Colon (tissue), 2 donors: Measurements from ENCODE around the gene UBE3B.

Experiments used
- FAIRE-seq: peaks from 2 replicates; lab custom pipeline; 2012; peaks lifted over from hg19 to GRCh38; lab: Jason Lieb, UNC
- donor health status: control.
- donor health status: control.

The UBE3B gene

DNA sequence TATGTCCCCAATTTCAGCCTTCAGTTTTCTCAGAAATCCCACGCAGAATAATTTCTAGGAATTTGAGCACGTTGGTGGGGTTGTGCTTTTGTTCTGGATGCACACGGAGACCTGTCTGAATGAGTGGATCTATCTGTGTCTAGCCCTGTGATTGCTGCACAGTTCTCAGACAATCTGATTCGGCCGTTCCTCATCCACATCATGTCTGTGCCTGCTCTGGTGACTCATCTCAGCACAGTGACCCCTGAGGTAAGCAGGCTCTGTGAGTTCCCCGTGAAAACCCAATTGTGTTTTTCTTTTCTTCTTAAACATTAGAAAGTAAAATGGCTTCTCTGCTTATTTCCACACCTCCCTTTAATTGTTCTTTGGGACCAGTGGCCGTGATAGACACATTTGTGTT, 20.2 kb downstream of the UBE3B start:
- no peak for FAIRE-seq

DNA sequence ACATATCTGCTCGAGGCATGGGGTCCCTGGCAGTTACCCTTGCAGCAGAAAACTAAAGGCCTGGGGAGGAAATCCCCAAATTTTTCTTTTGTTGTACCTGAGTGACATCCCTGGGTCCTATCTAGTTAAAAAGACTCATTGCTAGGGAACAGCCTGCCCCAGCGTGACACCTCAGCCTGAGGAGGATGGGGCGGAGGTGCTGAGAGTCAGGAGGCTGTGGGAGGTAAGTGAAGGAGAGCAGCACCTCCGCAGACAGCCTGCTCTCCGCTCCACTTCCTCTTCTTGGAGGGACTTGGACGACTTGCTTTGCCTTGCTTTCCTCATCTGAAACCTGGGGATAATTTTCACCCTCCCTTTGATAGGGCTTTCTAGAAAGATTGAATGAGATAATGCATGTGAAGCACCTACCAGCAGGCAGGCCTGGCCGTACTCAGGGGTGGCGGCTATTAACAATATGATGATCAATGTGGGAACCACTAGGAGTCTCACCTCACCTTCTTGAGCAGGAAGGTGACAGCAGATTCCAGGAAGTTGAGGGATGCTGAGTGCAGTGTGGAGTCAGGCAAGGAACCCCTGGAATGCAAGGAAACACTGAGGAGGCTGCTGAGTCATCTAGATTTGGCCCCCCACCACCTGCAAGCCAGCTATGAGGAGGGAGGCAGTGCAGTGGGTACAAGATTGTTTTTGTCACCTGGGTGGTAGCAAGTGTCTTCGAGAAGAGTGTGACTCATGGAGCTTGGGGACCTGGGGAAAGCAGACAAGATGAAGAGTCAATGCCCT, 23.2 kb downstream of the UBE3B start:
- no peak for FAIRE-seq

DNA sequence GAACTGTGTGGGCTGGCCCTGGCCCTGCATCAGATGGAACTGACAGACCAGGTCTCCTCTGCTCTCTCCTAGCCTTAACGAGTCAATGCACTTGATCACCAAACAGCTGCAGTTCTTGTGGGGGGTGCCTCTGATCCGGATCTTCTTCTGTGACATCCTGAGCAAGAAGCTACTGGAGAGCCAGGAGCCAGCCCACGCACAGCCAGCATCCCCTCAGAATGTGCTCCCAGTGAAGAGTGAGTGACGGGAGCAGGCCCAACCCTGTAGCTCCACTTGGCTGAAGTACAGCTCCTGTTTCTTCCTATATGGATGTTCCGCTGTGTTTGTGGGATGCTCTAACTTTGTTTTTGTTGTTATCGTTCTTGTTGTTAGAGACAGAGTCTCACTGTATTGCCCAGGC, 23.9 kb downstream of the UBE3B start:
- no peak for FAIRE-seq

DNA sequence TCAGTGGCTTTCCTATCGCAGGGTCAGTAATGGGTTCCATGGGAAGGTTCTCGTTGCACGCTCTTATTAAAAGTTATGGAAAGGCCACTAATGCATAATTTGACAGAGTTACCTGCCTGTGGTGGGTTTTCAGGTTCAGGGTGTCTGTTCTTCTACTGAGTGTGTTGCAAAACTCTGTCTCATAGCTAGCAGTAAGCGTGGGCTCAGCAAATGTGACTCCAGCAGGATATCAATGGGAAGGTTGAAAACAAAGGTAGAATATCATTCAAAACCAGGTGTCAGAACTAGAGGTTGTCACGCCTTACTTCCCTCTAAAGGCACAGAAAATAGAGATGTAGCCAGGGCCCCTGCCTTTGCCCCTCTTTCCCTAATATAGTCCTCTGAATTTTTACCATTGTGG, 24.9 kb downstream of the UBE3B start:
- no peak for FAIRE-seq

DNA sequence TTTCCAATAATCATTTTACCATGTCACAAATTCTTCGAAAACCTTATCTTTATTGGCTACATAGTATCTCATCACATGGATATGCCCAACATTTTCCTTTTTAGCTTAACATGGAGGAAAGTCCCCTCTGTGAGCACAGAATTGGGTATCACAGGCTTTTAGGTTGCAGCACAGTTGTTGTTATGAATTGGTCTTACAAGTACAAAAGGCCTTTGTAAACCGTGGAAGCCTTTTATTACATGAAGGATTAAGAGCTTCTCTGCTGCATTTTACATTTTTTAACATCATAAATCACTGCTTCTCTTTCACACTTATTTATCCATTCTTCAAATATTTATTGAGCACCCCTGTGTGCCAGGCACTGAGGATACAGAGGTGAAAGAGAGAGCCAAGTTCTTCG, 26.2 kb downstream of the UBE3B start:
- no peak for FAIRE-seq

DNA sequence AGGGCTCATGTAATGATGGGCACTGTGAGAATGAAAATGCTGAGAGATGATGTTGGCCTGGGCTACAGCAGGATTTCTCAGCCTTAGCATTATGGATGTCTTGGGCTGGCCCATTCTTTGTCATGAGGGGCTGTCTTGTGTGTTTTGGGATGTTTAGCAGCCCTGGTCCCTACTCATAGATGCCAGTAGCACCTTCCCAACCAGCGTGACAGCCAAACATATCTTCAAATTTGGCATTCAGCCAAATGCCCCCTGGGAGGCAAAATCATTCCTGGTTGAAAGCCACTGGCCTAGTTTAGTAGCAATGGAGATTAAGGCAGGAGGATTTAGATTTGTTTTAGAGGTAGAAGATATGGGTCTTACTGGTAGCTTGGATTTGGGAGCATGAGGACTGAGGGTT, 26.6 kb downstream of the UBE3B start:
- no peak for FAIRE-seq

DNA sequence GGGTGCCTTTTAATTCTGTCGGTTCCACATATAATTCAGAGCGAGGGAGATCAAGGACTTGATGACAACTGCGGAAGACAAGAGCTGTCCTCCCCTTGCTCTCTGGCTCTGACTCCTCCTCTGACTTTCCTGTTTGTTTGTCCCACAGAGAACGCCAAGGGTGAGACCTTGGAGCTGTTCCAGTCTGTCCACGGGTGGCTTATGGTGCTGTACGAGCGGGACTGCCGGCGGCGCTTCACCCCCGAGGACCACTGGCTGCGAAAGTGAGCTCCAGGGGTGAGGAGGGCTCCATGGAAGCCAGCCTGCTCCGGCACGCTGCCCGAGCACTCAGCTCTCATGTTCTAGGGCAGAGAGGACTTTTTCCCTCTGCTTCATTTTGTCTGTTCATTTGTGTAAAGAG, 32.8 kb downstream of the UBE3B start:
- no peak for FAIRE-seq

DNA sequence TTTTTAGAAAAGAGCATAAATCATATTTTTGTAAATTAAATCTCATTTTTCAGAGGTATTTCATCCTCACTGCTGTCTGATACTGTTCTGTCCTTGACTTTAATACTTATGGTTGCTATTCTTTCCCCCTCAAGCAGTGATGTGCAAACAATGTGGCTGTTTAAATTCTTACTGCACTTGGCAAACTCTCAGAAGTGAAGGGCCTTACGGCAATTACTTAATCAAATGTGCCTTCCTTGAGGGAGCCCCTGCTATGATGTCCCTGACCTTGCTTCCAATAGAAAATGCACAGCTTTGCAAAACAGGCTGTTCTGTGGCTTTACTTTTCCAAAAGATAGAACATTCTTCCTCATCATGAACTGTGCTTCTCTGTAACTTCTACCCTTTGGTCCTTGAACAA, 35.2 kb downstream of the UBE3B start:
- no peak for FAIRE-seq

DNA sequence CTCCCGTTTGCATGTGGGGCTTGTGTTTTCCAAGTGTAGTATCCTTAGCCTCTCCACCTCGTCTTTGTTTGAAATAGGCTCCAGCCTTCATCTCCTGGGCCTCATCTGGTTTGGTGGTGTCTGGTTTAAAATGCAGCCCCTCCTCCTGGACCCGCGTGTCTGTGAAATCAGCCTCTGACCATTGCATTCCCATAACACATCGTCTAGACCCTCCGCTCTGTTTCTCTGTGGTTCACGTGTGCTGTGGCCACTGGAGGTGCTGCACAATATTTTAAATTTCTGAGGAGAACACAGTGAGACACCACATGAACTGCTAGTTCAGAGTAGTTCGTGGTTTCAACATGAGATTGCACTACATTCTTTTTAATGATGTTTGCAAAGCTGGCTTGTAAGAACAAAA, 35.6 kb downstream of the UBE3B start:
- FAIRE-seq, result no peak

DNA sequence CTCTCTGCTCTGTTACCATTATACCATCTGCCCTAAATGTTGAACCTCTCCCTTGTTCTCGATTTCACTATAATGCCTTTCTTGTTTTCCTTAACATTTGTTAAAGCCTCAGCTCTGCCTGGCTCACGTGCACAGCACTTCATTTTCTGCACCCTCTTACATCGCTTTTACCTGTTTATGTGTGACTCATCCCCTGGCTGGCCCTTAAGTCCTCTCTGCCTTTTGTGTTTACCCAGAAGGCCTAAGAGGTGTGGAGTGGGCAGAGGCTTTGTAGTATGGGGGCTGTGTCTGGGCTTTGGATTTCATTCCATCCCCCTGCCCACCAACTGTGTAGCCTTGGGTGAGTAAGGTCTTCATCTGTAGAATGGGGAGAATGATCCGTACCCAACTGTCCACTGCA, 36.5 kb downstream of the UBE3B start:
- FAIRE-seq, result no peak

DNA sequence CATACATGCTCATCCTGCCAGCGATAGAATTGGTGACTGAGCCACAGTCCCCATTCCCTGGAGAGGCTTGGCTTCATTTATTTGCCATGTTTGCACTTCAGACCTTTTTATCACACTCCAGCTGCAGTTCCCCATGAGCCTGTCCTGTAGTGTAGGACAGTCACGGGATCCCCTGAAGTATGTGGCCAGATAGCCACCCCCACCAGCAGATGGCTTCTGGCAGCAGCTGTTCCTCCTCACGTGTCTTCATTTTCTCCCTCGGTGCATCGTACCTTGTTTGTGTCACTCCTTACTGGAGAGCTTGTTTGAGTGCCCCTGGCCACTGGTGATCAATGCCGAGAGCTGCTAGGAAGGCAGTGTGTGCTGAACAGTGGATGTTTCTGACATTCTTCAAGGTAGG, 40.2 kb downstream of the UBE3B start:
- FAIRE-seq, result no peak

DNA sequence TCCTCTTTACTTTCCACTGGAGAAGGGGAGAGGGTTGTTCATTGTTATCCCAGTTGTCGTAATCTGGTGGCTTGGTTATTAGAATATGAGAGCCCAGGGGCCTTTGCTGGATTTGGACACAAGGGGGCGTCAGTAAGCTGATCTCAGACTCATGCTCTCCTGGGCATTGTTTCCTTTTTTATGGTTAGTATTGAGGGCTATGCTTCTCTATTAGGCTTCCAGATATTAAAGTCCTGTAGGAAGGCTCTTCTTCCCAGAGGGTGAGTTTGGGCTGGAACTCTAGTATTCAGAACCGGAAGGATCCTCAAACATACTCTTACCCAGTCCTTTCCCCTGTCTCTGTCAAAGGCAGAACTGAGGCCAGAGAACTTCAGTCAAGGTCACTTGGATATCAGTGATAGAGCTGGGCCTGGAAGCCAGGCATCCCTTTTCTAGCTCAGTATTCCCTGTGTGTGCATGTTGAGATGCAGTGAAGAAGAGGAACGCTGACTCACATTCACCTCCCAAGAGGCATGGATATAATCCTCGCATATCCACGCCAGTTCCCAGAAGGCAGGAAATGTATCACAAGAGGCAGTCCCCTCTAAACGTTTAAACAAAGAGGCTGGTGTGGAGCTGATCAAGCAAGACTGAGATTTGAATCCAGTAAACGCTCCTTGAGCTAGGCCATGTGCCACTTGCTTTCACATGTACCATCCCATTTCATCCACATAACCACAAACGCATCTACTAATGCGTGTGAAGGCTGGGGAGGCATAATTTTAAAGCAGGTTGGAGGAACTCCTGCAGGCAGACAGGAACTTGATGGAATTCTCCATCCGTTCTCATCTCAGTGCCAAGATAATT, 41.6 kb downstream of the UBE3B start:
- FAIRE-seq, result no peak

DNA sequence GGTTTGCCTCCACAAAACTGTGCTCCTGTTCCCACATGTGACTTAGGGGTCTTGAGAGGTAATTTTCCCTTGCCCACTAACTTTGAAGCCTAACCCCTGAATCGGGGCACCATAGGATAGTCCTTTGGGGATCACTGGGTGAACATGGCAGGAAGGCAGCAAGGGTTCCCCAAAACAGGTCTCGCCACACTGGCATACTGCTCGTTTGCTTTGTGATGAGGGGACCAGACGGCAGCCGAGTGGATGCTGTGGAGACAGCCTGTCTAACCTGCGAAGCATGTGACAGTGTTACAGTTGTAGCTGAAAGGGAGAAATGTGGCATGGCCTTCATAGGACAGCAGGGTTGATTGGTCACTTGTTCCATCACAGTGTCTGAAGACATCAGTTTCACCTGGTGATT, 42.4 kb downstream of the UBE3B start:
- no peak for FAIRE-seq

DNA sequence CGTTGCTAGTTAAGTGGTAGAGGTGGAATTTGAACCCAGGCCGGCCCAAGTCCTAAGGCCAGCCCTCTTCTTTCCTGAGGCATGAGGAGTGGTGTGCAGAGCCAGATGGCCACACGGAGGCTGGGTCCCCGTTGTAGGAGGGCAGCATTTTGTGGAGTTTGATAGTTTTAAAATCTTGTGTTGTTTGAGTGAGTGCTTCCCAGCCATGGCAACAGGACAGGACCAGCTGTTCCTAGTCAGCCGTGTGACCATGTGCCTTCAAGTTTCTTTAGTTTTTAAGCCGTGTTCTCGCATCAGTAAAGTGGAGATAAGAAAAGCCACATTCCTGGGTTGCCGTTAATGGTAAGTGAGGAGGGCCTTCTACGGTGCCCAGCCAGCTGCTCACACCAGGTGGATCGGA, 44.4 kb downstream of the UBE3B start:
- FAIRE-seq, result no peak

DNA sequence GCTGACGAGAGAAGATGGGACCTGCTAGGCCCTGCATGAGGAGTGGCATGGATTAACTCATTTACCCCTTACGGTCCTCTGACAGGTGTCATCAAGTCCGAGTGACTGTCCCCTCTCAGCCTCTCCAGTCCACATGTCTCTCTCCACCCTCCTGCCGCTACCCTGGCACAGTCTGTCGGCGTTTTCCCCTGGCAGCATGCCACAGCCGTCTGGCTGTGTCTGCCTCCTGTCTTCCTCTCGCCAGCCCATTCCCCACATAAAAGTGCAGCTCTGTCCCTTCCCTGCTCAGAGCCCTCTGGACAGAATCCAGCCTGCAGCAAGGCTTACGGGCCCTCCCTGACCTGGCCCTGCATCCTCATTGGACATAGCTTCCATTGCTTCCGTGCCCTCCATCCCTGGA, 45.6 kb downstream of the UBE3B start:
- FAIRE-seq, result no peak

DNA sequence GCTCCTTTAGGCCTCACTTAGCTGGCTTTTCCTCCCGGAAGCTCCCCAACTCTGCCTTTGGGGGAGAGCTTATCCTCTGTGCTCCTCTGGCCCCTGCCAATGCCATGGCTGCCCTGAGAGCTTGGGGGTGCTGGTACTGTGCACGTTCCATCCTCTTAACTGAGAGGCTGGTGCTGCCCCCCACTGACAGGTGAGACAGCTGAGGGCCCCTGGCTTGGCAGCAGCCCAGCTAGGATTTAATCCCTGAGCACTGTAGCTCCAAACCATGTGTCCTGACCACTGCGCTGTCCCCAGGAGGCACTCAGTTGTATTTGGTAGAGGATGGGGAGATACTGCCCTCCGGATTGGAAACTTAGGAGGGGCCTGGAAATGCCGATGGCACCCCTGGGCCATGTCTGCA, 46.1 kb downstream of the UBE3B start:
- FAIRE-seq, result no peak

DNA sequence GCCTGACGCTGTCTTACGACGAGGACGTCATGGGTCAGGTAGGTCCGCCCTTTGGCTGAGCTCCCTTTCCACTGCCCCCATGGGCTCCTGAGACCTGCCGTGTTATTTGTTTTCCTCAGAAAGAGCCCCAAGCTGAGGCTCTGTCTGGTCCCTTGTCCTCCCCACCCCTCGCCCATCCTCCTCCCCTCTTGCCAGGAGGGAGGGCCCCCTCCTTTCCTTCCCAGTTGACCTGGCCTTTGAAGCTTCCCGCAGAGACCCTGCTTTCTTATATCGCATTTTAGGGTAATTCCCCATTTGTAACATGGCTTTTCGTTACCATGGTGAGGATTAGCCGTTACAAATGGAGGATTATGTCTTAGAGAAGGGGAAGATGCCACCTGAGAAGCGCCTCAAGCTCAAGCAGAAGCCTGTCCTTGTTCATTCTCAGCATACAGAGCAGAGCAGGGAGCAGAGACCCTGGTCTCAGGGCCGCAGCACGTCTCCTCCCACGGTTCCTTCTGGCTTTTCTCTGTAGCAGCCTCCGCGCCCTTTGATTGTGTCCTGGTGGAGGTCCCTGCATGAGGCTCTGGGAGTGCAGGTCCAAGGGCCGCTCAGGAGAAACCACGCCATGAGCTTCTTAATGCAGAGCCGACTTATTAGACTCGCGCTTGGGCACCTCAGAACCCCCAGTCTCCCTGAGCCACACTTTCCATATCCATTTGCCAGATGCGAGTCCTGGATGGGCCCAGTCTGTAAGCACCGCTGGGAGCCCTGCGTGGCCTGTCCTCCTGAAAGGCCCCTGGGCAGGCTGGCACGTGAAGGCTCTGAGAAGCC, 47.2 kb downstream of the UBE3B start:
- FAIRE-seq, result no peak

DNA sequence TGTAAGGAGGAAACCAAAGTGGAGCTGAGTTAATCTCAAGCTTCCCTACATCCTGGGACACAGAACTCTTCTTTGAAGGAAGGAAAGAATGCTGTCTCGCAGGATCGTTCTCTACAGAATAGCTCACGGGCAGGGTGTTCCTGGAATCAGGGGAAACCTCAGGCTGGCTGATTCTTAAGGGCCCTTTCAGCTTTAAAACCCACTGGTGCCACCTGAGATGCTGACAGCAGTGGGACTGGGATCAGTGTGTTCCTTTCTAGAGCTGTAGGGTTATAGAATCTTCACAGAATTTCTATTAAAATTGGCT, 47.8 kb downstream of the UBE3B start:
- no peak for FAIRE-seq

DNA sequence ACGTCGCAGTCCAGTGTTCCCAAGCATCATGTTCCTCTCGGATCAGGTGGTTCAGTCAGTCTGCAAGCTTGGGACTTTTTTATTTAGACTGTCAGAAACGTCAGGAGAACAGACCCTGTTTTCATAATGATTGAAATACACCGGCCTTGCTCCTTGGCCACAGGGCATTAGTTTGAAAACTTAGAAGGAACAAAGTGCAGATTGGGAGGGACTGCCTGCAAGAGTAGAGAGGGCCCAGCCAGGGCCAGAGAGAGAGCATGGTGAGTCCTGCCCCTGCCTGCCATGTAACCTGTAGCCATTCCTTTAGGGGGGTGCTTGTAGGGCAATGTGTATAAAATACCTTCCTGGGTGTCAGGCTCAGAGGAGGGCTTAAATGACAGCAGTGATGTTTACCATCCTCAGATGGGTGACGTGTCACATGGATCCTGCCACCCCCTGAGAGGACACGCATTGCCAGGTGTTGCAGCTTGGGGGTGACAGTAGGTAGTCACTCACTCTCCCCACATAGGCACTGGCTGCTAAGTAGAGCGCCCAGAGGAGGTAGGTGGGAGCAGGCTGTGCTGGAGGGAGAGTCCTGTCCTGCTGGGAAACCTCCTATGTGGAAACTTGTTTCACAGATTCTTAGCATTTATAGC, 50.2 kb downstream of the UBE3B start:
- FAIRE-seq, result no peak

DNA sequence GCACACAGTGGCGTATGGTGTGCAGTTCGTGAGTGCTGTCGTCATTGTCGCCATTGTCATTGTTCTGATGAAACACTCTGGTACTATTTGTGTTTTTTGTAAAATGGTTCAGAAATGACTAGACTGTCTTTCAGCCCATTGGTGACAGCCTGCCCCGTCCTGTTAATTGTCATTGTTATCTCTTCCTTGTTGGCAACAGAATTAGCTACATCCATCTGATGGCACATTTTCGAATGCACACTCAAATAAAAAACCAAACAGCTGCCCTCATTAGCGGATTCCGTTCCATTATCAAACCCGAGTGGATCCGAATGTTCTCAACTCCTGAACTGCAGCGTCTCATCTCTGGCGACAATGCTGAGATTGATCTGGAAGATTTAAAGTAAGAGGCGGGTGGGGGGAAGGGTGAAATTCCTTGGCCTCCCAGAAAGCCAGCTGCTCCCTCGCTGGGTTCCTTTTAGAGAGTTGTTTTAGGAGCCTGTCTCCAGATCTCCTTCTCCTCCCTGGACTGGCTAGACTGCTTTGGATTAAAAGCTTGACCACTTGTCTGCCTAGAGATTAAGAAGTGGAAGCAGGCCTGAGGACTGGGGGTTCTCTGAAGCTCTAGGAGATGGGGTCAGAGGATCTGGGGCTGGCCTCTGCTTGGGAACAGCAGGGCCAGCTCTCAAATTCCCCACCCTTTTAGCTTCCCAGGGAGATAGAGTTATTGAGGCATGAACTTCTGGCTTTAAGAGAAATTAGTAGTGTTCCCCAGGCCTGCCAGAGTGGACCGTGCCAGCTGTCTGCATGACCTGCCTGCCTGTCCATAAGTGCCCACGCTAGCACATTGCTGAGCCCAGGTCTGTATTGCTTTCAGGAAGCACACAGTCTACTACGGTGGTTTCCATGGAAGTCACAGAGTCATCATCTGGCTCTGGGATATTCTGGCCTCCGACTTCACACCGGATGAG, 52.5 kb downstream of the UBE3B start:
- FAIRE-seq, result no peak

DNA sequence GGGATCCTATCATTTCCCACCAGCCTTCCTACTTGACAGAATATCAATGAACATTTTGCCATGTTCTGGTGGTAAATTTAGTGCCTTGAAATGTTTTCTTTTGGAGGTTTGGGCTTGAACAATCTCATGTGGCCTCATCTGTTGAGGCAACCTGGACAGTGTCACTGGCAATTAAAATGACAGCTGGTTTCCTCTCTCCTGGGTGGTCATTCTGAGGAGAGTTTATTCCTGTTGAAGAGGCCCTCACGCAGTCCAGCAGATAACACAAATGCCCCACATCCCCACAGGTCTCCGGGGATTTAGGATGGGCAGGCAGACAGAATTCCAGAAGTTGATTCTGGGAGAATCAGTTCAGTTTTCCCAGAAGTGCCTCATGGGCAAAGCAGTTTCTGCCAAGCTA, 54.0 kb downstream of the UBE3B start:
- no peak for FAIRE-seq
